Activated naive CD4-positive, alpha-beta T cell treated with anti-CD3 and anti-CD28 coated beads, Interleukin-2, amount 10 ng/mL, durations not matched to agents 7 days and 5 days (primary cell): ENCODE data around the gene S100A6.

Source experiments
- CTCF ChIA-PET: fragments of 350-600 bp; sonication (Branson Sonifier 250); formaldehyde crosslinking; loops from one replicate; lab custom pipeline; 2021; ENCODE audit warnings: antibody characterized with exemption; lab: Charles Lee
- DNase-seq: peaks from one replicate; pipeline ENCODE4 v3.0.0-alpha.2; 2020
- H3K27ac Mint-ChIP-seq: one replicate; pipeline ENCODE4 v1.8.0; 2021; ENCODE audit warnings: mild to moderate bottlenecking, moderate library complexity, mixed read lengths
- H3K27me3 Mint-ChIP-seq: one replicate; pipeline ENCODE4 v1.8.0; 2021; ENCODE audit warnings: mild to moderate bottlenecking, mixed read lengths
- H3K36me3 Mint-ChIP-seq: one replicate; pipeline ENCODE4 v1.8.0; 2021; ENCODE audit warnings: mixed read lengths
- H3K4me1 Mint-ChIP-seq: one replicate; pipeline ENCODE4 v1.8.0; 2021; ENCODE audit warnings: mixed read lengths
- H3K4me3 Mint-ChIP-seq: one replicate; pipeline ENCODE4 v1.8.0; 2021; ENCODE audit warnings: mild to moderate bottlenecking, moderate library complexity, mixed read lengths
- H3K9me3 Mint-ChIP-seq: one replicate; pipeline ENCODE4 v1.8.0; 2021; ENCODE audit warnings: mixed read lengths

S100A6 gene

GRCh38 chr1:153507926-153508583 lies 27.7 kb downstream of the S100A6 start:
- H3K27me3 Mint-ChIP-seq, result peaks cover 26% of the 10 kb centered on the region
- H3K36me3 Mint-ChIP-seq, result no peaks in the 10 kb centered on the region
- DNase-seq, result no peak
- no peak overlapping the region for H3K4me3 Mint-ChIP-seq
- no peak overlapping the region for H3K27ac Mint-ChIP-seq
- peaks cover 13% of the 10 kb centered on the region for H3K4me1 Mint-ChIP-seq
- H3K9me3 Mint-ChIP-seq, result no peaks in the 10 kb centered on the region
- CTCF ChIA-PET, result interaction anchor here (0.9 to 2.3 kb wide), 5 partner anchors 12 to 155 kb away, joined by 3 to 13 read pairs (median 6); no protein-coding TSS in a partner anchor

GRCh38 chr1:153506831-153507413 lies 28.9 kb downstream of the S100A6 start:
- Mint-ChIP-seq H3K36me3 (no peaks in the 10 kb centered on the region), H3K9me3 (no peaks in the 10 kb centered on the region), H3K27ac (no peak overlapping the region), H3K27me3 (peaks cover 28% of the 10 kb centered on the region), H3K4me1 (peaks cover 10% of the 10 kb centered on the region), H3K4me3 (no peak overlapping the region)
- CTCF ChIA-PET, result interaction anchor here (0.6 to 1.6 kb wide), 4 partner anchors 12 to 116 kb away, joined by 3 to 6 read pairs (median 4); no protein-coding TSS in a partner anchor
- no peak for DNase-seq

- peaks cover 9% of the 10 kb centered on the region for H3K4me1 Mint-ChIP-seq
- H3K27ac Mint-ChIP-seq, result no peak overlapping the region
- CTCF ChIA-PET, result interaction anchor here (0.6 to 1.6 kb wide), 3 partner anchors 12 to 117 kb away, joined by 3 to 4 read pairs (median 4); no protein-coding TSS in a partner anchor
- peaks cover 28% of the 10 kb centered on the region for H3K27me3 Mint-ChIP-seq
- no peaks in the 10 kb centered on the region for H3K36me3 Mint-ChIP-seq
- no peak for DNase-seq
- H3K4me3 Mint-ChIP-seq, result no peak overlapping the region
- H3K9me3 Mint-ChIP-seq, result no peaks in the 10 kb centered on the region
These were observed 29.4 kb downstream of the S100A6 start for GRCh38 chr1:153506386-153506785.

GRCh38 chr1:153505576-153505975 lies 30.2 kb downstream of the S100A6 start:
- CTCF ChIA-PET, result interaction anchor here (0.6 to 2.3 kb wide), 3 partner anchors 10 to 482 kb away, joined by 3 to 12 read pairs (median 4); no protein-coding TSS in a partner anchor
- DNase-seq, result no peak
- peaks cover 29% of the 10 kb centered on the region for H3K27me3 Mint-ChIP-seq
- H3K4me3 Mint-ChIP-seq, result no peak overlapping the region
- H3K27ac Mint-ChIP-seq, result no peak overlapping the region
- H3K9me3 Mint-ChIP-seq, result no peaks in the 10 kb centered on the region
- peaks cover under 1% of the 10 kb centered on the region for H3K4me1 Mint-ChIP-seq
- no peaks in the 10 kb centered on the region for H3K36me3 Mint-ChIP-seq

- Mint-ChIP-seq H3K4me1 (no peaks in the 10 kb centered on the region), H3K27me3 (peaks cover 42% of the 10 kb centered on the region), H3K36me3 (no peaks in the 10 kb centered on the region), H3K4me3 (no peak overlapping the region), H3K27ac (no peak overlapping the region), H3K9me3 (no peaks in the 10 kb centered on the region)
- CTCF ChIA-PET, result interaction anchor here (1.4 to 2.3 kb wide), 2 partner anchors 9 to 68 kb away, joined by 5 to 12 read pairs; no protein-coding TSS in a partner anchor
- no peak for DNase-seq
These were observed 32.0 kb downstream of the S100A6 start for GRCh38 chr1:153503766-153504165.

GRCh38 chr1:153498746-153499145 lies 37.0 kb downstream of the S100A6 start:
- no peak overlapping the region for H3K4me3 Mint-ChIP-seq

GRCh38 chr1:153495536-153495935 lies 40.3 kb downstream of the S100A6 start:
- Mint-ChIP-seq H3K4me1 (no peaks in the 10 kb centered on the region), H3K36me3 (no peaks in the 10 kb centered on the region), H3K4me3 (no peak overlapping the region), H3K27me3 (peaks cover 67% of the 10 kb centered on the region), H3K27ac (no peak overlapping the region), H3K9me3 (no peaks in the 10 kb centered on the region)
- CTCF ChIA-PET, result interaction anchor here (0.7 to 7.5 kb wide), 17 partner anchors 9 to 209 kb away, joined by 3 to 172 read pairs (median 8); partner anchors contain the start of genes PGLYRP4 and S100A9
- no peak for DNase-seq

More at GRCh38 chr1:153498746-153499145, 37.0 kb downstream of the S100A6 start:
- DNase-seq, result no peak
- Mint-ChIP-seq H3K9me3 (no peaks in the 10 kb centered on the region), H3K27ac (no peak overlapping the region), H3K4me1 (no peaks in the 10 kb centered on the region), H3K36me3 (no peaks in the 10 kb centered on the region), H3K27me3 (peaks cover 53% of the 10 kb centered on the region)
- CTCF ChIA-PET, result interaction anchor here (7.5 kb wide), 1 partner anchor 147 kb away, joined by 172 read pairs; the partner anchor contains the start of gene PGLYRP4

GRCh38 chr1:153494976-153495535 lies 40.7 kb downstream of the S100A6 start:
- no peaks in the 10 kb centered on the region for H3K36me3 Mint-ChIP-seq
- CTCF ChIA-PET, result interaction anchor here (0.6 to 7.5 kb wide), 23 partner anchors 10 to 209 kb away, joined by 3 to 172 read pairs (median 6); partner anchors contain the start of genes PGLYRP4, S100A6 and S100A9
- H3K4me3 Mint-ChIP-seq, result no peak overlapping the region
- peaks cover 64% of the 10 kb centered on the region for H3K27me3 Mint-ChIP-seq
- no peaks in the 10 kb centered on the region for H3K9me3 Mint-ChIP-seq
- no peaks in the 10 kb centered on the region for H3K4me1 Mint-ChIP-seq
- H3K27ac Mint-ChIP-seq, result no peak overlapping the region
- peak; percentile 84 for DNase-seq

GRCh38 chr1:153493343-153493960 lies 42.3 kb downstream of the S100A6 start:
- no peak for DNase-seq
- no peak overlapping the region for H3K27ac Mint-ChIP-seq
- CTCF ChIA-PET, result interaction anchor here (1.3 to 7.5 kb wide), 7 partner anchors 12 to 142 kb away, joined by 3 to 172 read pairs (median 10); partner anchors contain the start of genes PGLYRP4 and S100A9
- H3K4me1 Mint-ChIP-seq, result no peaks in the 10 kb centered on the region
- H3K36me3 Mint-ChIP-seq, result no peaks in the 10 kb centered on the region
- no peak overlapping the region for H3K4me3 Mint-ChIP-seq
- H3K27me3 Mint-ChIP-seq, result peaks cover 51% of the 10 kb centered on the region
- H3K9me3 Mint-ChIP-seq, result no peaks in the 10 kb centered on the region

- CTCF ChIA-PET, result no interaction called here
- DNase-seq, result no peak
- Mint-ChIP-seq H3K9me3 (no peaks in the 10 kb centered on the region), H3K4me1 (no peaks in the 10 kb centered on the region), H3K4me3 (no peak overlapping the region), H3K27me3 (peaks cover 41% of the 10 kb centered on the region), H3K27ac (no peak overlapping the region), H3K36me3 (no peaks in the 10 kb centered on the region)
These were observed 45.3 kb downstream of the S100A6 start for GRCh38 chr1:153490272-153491051.

- H3K36me3 Mint-ChIP-seq, result no peaks in the 10 kb centered on the region
- CTCF ChIA-PET, result interaction anchor here (1.1 to 1.3 kb wide), 2 partner anchors 23 to 136 kb away, joined by 3 to 4 read pairs; no protein-coding TSS in a partner anchor
- H3K9me3 Mint-ChIP-seq, result no peaks in the 10 kb centered on the region
- no peak overlapping the region for H3K4me3 Mint-ChIP-seq
- no peaks in the 10 kb centered on the region for H3K4me1 Mint-ChIP-seq
- no peak overlapping the region for H3K27ac Mint-ChIP-seq
- no peak for DNase-seq
- H3K27me3 Mint-ChIP-seq, result peaks cover 49% of the 10 kb centered on the region
These were observed 47.1 kb downstream of the S100A6 start for GRCh38 chr1:153488731-153489130.

- Mint-ChIP-seq H3K36me3 (no peaks in the 10 kb centered on the region), H3K9me3 (no peaks in the 10 kb centered on the region), H3K4me1 (no peaks in the 10 kb centered on the region), H3K27ac (no peak overlapping the region), H3K27me3 (peaks cover 47% of the 10 kb centered on the region), H3K4me3 (no peak overlapping the region)
- DNase-seq, result no peak
- CTCF ChIA-PET, result no interaction called here
These were observed 48.1 kb downstream of the S100A6 start for GRCh38 chr1:153487707-153488106.

- H3K27me3 Mint-ChIP-seq, result peaks cover 44% of the 10 kb centered on the region
- no peaks in the 10 kb centered on the region for H3K4me1 Mint-ChIP-seq
- no peak for DNase-seq
- no peaks in the 10 kb centered on the region for H3K9me3 Mint-ChIP-seq
- H3K4me3 Mint-ChIP-seq, result no peak overlapping the region
- CTCF ChIA-PET, result interaction anchor here (0.7 to 3.7 kb wide), 4 partner anchors 9 to 519 kb away, joined by 3 to 19 read pairs (median 6); no protein-coding TSS in a partner anchor
- no peaks in the 10 kb centered on the region for H3K36me3 Mint-ChIP-seq
- no peak overlapping the region for H3K27ac Mint-ChIP-seq
These were observed 49.9 kb downstream of the S100A6 start for GRCh38 chr1:153485863-153486262.
